H1 (cell line): Measurements from ENCODE around the gene KCNMA1.

Experiments
- CBX5 ChIP-seq: fragments of 300-800, 300-1000 bp; sonication (generic); IDR thresholded peaks from 2 replicates; pipeline ENCODE4 v1.7.1; 2016; ENCODE audit warnings: antibody characterized with exemption, low read length, low read depth
- HDAC2 ChIP-seq, 2 experiments: fragments of 300-600 bp in 1 of 2; sonication (generic) in 1 of 2; IDR thresholded peaks; 2 replicates each; pipeline ENCODE4 v1.6.1; 2011 to 2012; ENCODE audit warnings: low read depth in 2 of 2, low read length in 2 of 2, mild to moderate bottlenecking in 2 of 2, moderate library complexity in 2 of 2, borderline replicate concordance in 1 of 2, inconsistent platforms in 1 of 2
- TF ChIP-seq, protein P1 (sequence below), 3 experiments: IDR thresholded peaks; 1 replicate in 2 of 3; 2 replicates in 1 of 3; pipeline versions ENCODE4 v1.5.1 to v1.6.1; 2011; ENCODE audit warnings: low read length in 3 of 3, mild to moderate bottlenecking in 3 of 3, inconsistent platforms in 2 of 3, low read depth in 1 of 3, moderate library complexity in 1 of 3; ENCODE audit not compliant: insufficient read depth in 1 of 3; ENCODE audit errors: control extremely low read depth in 1 of 3

DNA sequence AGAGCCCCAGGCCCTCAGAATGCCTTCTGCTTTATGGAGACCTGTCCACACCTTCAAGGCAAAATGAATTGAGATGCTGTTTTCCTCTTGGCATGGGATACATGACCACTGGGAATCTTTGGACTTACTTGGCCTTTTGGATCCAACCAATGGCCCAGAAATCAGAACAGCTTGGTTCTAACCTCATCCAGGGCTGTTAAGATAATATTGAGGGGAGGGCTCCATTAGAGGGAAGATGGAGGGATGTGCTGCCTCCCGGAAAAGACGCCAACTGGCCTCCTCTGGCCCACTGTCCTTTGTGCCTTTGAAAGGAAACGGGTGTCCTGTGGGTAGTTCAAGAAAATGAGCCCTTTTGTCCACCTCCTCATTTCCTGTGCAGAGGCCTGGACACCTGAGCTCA, 530.9 kb downstream of the KCNMA1 start:
- TF ChIP-seq, protein P1, sequence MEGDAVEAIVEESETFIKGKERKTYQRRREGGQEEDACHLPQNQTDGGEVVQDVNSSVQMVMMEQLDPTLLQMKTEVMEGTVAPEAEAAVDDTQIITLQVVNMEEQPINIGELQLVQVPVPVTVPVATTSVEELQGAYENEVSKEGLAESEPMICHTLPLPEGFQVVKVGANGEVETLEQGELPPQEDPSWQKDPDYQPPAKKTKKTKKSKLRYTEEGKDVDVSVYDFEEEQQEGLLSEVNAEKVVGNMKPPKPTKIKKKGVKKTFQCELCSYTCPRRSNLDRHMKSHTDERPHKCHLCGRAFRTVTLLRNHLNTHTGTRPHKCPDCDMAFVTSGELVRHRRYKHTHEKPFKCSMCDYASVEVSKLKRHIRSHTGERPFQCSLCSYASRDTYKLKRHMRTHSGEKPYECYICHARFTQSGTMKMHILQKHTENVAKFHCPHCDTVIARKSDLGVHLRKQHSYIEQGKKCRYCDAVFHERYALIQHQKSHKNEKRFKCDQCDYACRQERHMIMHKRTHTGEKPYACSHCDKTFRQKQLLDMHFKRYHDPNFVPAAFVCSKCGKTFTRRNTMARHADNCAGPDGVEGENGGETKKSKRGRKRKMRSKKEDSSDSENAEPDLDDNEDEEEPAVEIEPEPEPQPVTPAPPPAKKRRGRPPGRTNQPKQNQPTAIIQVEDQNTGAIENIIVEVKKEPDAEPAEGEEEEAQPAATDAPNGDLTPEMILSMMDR (IDR thresholded peaks at IDR 0.05; ENCODE audit: control extremely low read depth in 1 of 3, insufficient read depth in 1 of 3, low read depth in 1 of 3, low read length in 3 of 3), result no peak
- TF ChIP-seq HDAC2 (IDR thresholded peaks at IDR 0.05; ENCODE audit: borderline replicate concordance in 1 of 2, low read depth in 2 of 2, low read length in 2 of 2), result no peak
- no peak for TF ChIP-seq CBX5
